Eye (tissue), 1 donor: Measurements from ENCODE around the gene ACOT8.
A peak's percentile ranks its signal among the peaks of the same experiment; 100 is the strongest.
"Not testable (repeated sequence)": the region's sequence is repeated elsewhere in the genome, so short reads cannot be mapped to it uniquely, and the experiment has no call there.

ENCODE experiments used
- DNase-seq: peaks from one replicate; pipeline ENCODE4 v3.0.0-alpha.2; 2015

Gene ACOT8

GRCh38 chr20:45886590-45887345, 29.6 kb upstream of the ACOT8 start:
- DNase-seq: no peak

GRCh38 chr20:45883100-45883469, 25.9 kb upstream of the ACOT8 start:
- DNase-seq: no peak

- no peak for DNase-seq
Measured at GRCh38 chr20:45882469-45883099, 25.4 kb upstream of the ACOT8 start.

GRCh38 chr20:45880988-45881788, 24.0 kb upstream of the ACOT8 start, which contains the start of gene ZSWIM1:
Gene ZSWIM1, plus strand, starts transcription at chr20:45881227. Its CDS starts 1,366 bp downstream, at chr20:45882593.
- peak; percentile 100 for DNase-seq

GRCh38 chr20:45878076-45878761, 21.0 kb upstream of the ACOT8 start:
- DNase-seq: peak; percentile 35

- DNase-seq: no peak
Measured at GRCh38 chr20:45874576-45874975, 17.4 kb upstream of the ACOT8 start.

GRCh38 chr20:45874104-45874481, 16.9 kb upstream of the ACOT8 start:
- DNase-seq: not testable (repeated sequence)

GRCh38 chr20:45873409-45874103, 16.4 kb upstream of the ACOT8 start:
- DNase-seq: no peak

- no peak for DNase-seq
Measured at GRCh38 chr20:45872626-45873025, 15.4 kb upstream of the ACOT8 start.

- DNase-seq: no peak
Measured at GRCh38 chr20:45867819-45868176, 10.6 kb upstream of the ACOT8 start.

GRCh38 chr20:45867136-45867818, 10.1 kb upstream of the ACOT8 start:
- no peak for DNase-seq

- DNase-seq: no peak
Measured at GRCh38 chr20:45866454-45866853, 9.3 kb upstream of the ACOT8 start.

- no peak for DNase-seq
Measured at GRCh38 chr20:45863543-45864470, 6.6 kb upstream of the ACOT8 start.

GRCh38 chr20:45861221-45862075, 4.3 kb upstream of the ACOT8 start:
- DNase-seq: no peak

- DNase-seq: no peak
Measured at GRCh38 chr20:45860560-45861220, 3.5 kb upstream of the ACOT8 start.

- no peak for DNase-seq
Measured at GRCh38 chr20:45859916-45860315, 2.7 kb upstream of the ACOT8 start.

- DNase-seq: no peak
Measured at GRCh38 chr20:45857882-45858216, 657 bp upstream of the ACOT8 start.

GRCh38 chr20:45853484-45853883, 3.7 kb downstream of the ACOT8 start:
- no peak for DNase-seq

- DNase-seq: no peak
Measured at GRCh38 chr20:45852326-45852725, 4.9 kb downstream of the ACOT8 start.
